NCI-H2171 treated with DMSO at 0.1 percent for 48 hours (cell line): Measurements from ENCODE around the gene CASQ2.
"Not testable (repeated sequence)": the region's sequence is repeated elsewhere in the genome, so short reads cannot be mapped to it uniquely, and the experiment has no call there.

Experiments
- DNase-seq: peaks from one replicate; lab custom pipeline; 2025; lab: John Stamatoyannopoulos, UW

Gene CASQ2

GRCh38 chr1:115781343-115781742, 12.8 kb upstream of the CASQ2 start:
- no peak for DNase-seq

DNA sequence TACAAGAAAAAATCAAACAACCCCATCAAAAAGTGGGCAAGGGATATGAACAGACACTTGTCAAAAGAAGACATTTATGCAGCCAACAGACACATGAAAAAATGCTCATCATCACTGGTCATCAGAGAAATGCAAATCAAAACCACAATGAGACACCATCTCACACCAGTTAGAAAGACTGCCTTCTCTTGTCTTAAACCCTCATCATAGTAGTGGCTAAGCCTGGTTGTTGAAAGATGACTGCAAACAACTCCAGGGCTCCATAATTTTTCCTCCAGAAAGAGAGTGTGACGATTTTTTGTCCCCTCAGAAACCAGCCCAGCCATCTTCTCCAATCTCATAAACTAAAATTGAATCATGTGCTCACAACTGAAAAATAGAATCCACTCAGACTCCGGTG, 12.1 kb upstream of the CASQ2 start:
- not testable (repeated sequence) for DNase-seq

- not testable (repeated sequence) for DNase-seq
These were observed 10.6 kb upstream of the CASQ2 start for GRCh38 chr1:115779075-115779474.

- DNase-seq: peak; percentile 90
These were observed 3.4 kb upstream of the CASQ2 start for GRCh38 chr1:115771847-115772457.

- DNase-seq: no peak
These were observed 2.8 kb upstream of the CASQ2 start for GRCh38 chr1:115771094-115771846.

DNA sequence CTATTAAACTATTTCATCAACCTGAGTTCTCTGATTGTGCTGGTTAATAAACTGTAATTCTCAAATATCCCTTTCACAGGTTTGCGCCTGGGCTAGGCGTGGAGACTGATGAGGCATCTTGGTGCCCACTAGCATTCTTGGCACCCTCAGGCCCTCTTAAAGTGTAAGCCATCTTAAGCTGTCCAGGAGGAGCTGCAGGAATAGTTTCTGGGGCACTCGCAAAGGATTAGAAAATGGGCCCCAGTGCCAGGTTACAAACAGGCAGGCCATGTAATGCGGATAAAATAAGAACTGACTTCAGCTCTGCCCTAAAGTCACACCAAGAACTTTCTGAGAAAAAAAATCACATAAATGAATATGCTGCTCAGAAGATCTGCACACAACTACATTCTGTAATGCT, 1.1 kb downstream of the CASQ2 start:
- no peak for DNase-seq

DNA sequence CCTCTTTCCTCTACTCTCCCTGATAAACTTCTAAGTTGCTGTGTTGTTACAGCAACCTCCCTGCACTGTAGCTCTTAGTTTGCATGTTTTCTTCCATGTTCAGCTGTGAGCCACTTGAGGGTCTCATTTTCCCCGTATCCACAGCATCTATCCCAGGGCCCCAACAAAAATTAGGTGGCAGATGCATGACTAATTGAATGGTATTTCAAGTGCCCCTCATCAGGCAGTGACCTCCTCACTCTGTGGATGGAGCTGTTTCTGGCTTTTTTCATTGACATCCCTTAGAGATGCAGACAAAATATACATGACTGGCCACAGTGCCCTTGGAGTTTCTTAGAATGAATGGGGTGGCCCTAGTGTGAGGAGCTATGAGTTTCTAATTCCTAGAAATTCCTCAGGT, 3.4 kb downstream of the CASQ2 start:
- no peak for DNase-seq

- no peak for DNase-seq
These were observed 4.0 kb downstream of the CASQ2 start for GRCh38 chr1:115764541-115764940.

- DNase-seq: no peak
These were observed 5.7 kb downstream of the CASQ2 start for GRCh38 chr1:115762779-115763178.

- no peak for DNase-seq
These were observed 6.8 kb downstream of the CASQ2 start for GRCh38 chr1:115761601-115762302.

DNA sequence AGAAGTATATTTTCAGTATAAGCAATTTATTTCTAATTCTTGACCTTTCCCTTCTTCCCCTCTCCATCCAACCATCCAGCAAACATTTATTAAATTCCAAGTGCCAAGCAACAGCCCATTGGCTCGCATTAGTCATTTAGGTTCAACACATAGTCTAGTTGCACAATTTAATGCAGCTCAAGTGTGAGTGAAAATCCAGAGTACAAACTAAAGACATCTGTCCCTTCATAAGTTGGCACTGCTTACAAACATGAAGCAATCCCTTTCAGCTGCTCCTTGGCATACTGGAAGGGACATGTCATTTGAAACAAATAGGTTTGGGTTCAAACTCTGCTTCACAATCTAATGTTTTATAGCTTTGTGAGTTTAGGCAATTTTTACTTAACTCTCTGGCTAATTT, 10.7 kb downstream of the CASQ2 start:
- peak; percentile 22 for DNase-seq

DNA sequence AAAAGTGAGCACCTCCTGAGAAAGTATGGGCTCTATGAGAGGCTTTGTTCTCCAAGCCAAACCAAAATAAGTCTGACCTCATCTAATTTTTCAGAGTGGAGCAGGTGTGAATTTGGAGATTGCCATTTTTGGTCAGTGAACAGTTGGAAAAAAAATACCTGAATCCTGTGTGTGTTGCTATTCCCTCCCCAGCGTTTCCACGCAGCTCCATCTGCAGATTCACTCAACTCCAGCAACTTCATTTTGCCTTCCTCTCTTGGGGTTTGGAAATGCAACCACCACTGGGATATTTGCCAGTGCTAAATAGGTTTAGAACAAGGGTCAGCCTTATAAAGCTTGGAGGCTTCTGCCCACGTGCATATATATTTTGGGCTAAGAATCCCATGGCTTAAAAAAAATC, 11.2 kb downstream of the CASQ2 start:
- DNase-seq: peak; percentile 27

- DNase-seq: no peak
These were observed 12.8 kb downstream of the CASQ2 start for GRCh38 chr1:115755456-115756370.

DNA sequence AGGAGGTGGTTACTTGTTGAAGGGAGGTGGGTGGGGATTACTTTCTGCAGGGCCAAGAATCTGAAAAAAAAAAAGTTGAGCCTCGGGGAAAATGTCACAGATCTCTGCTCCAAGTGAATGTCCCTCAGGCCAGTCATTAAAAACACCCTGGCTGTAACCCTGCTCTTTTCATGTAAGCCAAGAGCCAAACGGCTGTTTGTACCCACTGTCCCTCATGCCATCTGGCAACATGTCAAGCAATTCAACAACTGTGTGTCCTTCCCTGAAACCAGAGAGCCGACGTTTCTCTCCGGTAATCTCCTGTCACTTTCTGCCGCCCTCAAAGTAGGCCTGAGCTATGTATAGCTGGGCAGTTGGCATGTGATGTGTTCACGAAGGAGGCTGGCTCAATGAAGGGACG, 14.7 kb downstream of the CASQ2 start:
- DNase-seq: no peak

GRCh38 chr1:115753361-115753760, 15.2 kb downstream of the CASQ2 start:
- DNase-seq: no peak

DNA sequence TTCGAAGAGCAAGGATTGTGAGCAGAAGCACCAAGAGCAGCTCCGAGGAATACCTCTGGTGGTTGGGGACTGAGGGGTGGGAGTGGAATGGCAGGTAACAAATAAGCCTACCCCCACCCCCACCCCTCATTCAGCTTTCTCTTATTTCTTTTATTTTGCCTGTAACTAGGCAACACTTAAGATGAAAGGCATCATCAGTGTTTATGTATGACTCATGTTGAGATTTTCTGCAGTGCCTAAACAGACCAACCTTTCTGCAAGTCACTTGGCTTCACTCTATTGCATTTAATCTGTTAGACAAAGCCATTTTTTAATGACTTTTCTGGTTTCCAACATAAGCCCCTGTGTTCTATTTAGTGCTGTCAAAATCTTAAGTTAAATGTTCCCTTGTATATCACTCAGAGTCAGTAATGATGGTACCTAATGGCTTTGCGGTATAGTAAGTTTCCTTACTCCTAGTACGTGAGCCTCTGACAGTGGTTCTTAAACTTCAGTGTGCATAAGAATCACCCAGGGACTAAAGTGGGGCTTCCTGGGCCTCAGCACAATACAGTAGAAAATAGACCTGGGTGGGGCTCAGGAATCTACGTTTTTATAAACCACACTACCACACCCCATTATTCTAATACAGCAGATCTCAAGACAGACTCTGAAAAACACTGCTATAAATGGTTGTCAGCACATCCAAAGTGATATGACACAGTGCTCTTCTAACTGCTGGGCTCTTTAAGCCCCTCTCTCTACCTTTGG, 19.9 kb downstream of the CASQ2 start:
- DNase-seq: no peak

- DNase-seq: no peak
These were observed 22.4 kb downstream of the CASQ2 start for GRCh38 chr1:115746021-115746690.

- no peak for DNase-seq
These were observed 23.8 kb downstream of the CASQ2 start for GRCh38 chr1:115744646-115745275.

DNA sequence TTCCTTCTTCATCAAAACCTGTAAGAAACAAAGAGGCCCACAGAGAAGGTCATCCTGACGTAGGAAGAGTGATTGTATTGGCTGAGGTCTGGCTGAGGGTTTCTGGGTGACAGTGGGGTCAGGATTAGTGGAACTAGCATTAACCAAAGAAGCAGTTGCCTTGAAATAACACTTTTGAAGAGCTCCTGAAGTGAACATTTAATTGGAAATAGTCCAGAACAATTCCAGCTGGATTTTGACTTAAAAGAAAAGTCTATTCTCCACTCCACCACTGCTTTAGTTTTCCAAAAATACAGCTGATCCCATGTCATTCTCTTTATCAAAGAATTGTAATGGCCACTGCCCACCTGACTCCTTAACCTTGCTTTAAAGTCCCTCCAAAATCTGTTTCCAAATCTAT, 27.7 kb downstream of the CASQ2 start:
- no peak for DNase-seq

DNA sequence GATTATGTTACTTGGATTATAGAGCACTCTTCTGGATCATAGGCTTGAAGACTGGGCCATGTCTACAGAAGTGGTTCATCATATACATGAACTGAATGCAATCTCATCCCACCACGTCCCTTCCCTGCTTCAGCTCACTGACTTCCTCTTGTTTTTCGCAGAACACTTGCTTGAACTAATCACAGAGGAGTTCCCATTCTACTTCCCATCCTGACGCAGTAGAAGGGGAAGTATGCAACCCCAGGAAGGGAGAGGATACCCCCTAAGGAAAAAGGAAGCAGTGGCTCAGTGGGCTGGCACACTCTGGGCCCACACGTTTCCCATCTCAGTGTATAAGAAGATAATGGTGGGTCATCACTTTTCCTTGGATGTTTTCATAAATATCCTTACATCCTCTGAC, 36.2 kb downstream of the CASQ2 start:
- no peak for DNase-seq
